Osteoblast (primary cell): Measurements from ENCODE around the gene MANBA. TPM values are rescaled to one million over a fixed set of nuclear protein-coding genes. Genes with fewer than 3 reads are reported as not detected.

Experiments
- DNase-seq: peaks from one replicate; pipeline ENCODE4 v3.0.0; 2011; ENCODE audit warnings: low spot score, mixed read lengths; ENCODE audit not compliant: insufficient read length; ENCODE audit errors: missing footprints
- H2AFZ ChIP-seq: 2 replicates; pipeline ENCODE4 v1.6.0; 2011; ENCODE audit warnings: mild to moderate bottlenecking, low read length
- H3K27ac ChIP-seq: 2 replicates; pipeline ENCODE4 v1.5.1; 2011; ENCODE audit warnings: mild to moderate bottlenecking, low read depth, low read length, moderate library complexity
- H3K27me3 ChIP-seq: 2 replicates; pipeline ENCODE4 v1.6.0; 2012; ENCODE audit warnings: mild to moderate bottlenecking, control low read depth, inconsistent platforms, low read length, moderate library complexity; ENCODE audit not compliant: insufficient read depth
- H3K36me3 ChIP-seq: 2 replicates; pipeline ENCODE4 v1.5.1; 2011; ENCODE audit warnings: mild to moderate bottlenecking, low read length, control low read depth, moderate library complexity; ENCODE audit not compliant: insufficient read depth
- H3K4me1 ChIP-seq: 2 replicates; pipeline ENCODE4 v1.5.1; 2011; ENCODE audit warnings: mild to moderate bottlenecking, low read length, control low read depth, moderate library complexity; ENCODE audit not compliant: insufficient read depth
- H3K4me2 ChIP-seq: 2 replicates; pipeline ENCODE4 v1.6.0; 2011; ENCODE audit warnings: mild to moderate bottlenecking, low read length; ENCODE audit not compliant: insufficient read depth
- H3K4me3 ChIP-seq: fragments of 200-600 bp; sonication (generic); 3 replicates; pipeline ENCODE4 v1.5.1; 2012; ENCODE audit warnings: mild to moderate bottlenecking, low read length, inconsistent platforms; ENCODE audit not compliant: insufficient read depth
- H3K79me2 ChIP-seq: 2 replicates; pipeline ENCODE4 v1.6.0; 2012; ENCODE audit warnings: mild to moderate bottlenecking, low read length, control low read depth, inconsistent platforms; ENCODE audit not compliant: insufficient read depth
- H3K9me3 ChIP-seq: 2 replicates; pipeline ENCODE4 v1.5.1; 2011; ENCODE audit warnings: low read depth, low read length, control low read depth
- H4K20me1 ChIP-seq: 2 replicates; pipeline ENCODE4 v1.6.0; 2012; ENCODE audit warnings: mild to moderate bottlenecking, low read length, control low read depth; ENCODE audit not compliant: insufficient read depth
- CTCF ChIP-seq: IDR thresholded peaks from 2 replicates; pipeline ENCODE4 v1.5.1; 2011; ENCODE audit warnings: mild to moderate bottlenecking, low read depth, low read length, moderate library complexity; ENCODE audit errors: extremely low read depth
- total RNA-seq: library from RNA; depleted of rRNA; stranded (reverse); fragments of >200 nt; gene quantifications from 2 replicates; pipeline ENCODE4 v1.2.3, GENCODE V29; 2012

Gene MANBA
- total RNA-seq, 1 donor: 64.1 TPM

DNA sequence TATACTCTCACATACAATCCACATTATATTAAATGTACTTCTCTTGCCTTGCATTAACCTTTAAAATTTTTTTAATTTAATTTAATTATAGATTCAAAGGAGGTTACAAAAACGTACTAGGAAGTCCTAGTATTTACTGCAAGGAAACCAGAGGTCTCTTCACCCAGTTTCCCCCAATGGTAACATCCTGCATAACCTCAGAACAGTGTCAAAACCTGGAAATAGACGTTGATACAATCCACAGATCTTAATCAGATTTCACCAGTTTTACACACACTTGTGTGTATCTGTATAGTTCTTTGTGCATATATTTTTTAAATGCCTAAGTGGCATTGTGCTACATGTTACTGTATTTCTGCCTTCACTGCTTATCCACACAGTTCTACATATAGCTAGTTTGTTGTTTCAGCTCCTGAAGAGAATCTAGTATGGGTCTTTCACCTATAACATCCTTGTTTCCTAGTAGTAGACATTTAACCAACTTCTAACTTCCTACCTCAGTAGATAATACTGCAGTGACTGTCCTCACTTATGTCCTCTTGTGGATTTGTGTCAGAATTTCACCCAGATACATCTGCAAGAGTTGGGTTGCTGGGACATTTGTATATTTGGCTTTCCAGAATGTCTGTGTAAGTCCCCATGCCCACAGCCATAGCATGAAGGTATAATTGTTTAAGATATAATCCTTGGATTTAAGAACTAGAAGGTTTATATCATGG lies 156.4 kb downstream of the MANBA start:
- Histone ChIP-seq H3K4me3 (no peak overlapping the region), H3K36me3 (peaks cover 41% of the 10 kb centered on the region), H2AFZ (no peak overlapping the region), H3K27ac (no peak overlapping the region), H3K9me3 (no peaks in the 10 kb centered on the region), H4K20me1 (no peaks in the 10 kb centered on the region), H3K79me2 (no peaks in the 10 kb centered on the region), H3K4me1 (peaks cover 5% of the 10 kb centered on the region), H3K4me2 (no peak overlapping the region), H3K27me3 (no peaks in the 10 kb centered on the region)
- TF ChIP-seq CTCF: no peak
- no peak for DNase-seq

- no peak for TF ChIP-seq CTCF
- Histone ChIP-seq H3K4me2 (no peak overlapping the region), H3K4me1 (peaks cover 12% of the 10 kb centered on the region), H2AFZ (no peak overlapping the region), H3K9me3 (no peaks in the 10 kb centered on the region), H3K27me3 (no peaks in the 10 kb centered on the region), H4K20me1 (no peaks in the 10 kb centered on the region), H3K36me3 (peaks cover 27% of the 10 kb centered on the region), H3K4me3 (no peak overlapping the region), H3K27ac (no peak overlapping the region), H3K79me2 (no peaks in the 10 kb centered on the region)
- no peak for DNase-seq
Measured at GRCh38 chr4:102601586-102602227, 159.1 kb downstream of the MANBA start.

- Histone ChIP-seq H3K27me3 (no peaks in the 10 kb centered on the region), H3K36me3 (peaks cover 24% of the 10 kb centered on the region), H2AFZ (no peak overlapping the region), H3K4me3 (no peak overlapping the region), H3K9me3 (no peaks in the 10 kb centered on the region), H3K4me2 (no peak overlapping the region), H3K79me2 (no peaks in the 10 kb centered on the region), H4K20me1 (no peaks in the 10 kb centered on the region), H3K4me1 (peaks cover 12% of the 10 kb centered on the region), H3K27ac (no peak overlapping the region)
- no peak for TF ChIP-seq CTCF
- DNase-seq: no peak
Measured at GRCh38 chr4:102600689-102601088, 160.1 kb downstream of the MANBA start.

DNA sequence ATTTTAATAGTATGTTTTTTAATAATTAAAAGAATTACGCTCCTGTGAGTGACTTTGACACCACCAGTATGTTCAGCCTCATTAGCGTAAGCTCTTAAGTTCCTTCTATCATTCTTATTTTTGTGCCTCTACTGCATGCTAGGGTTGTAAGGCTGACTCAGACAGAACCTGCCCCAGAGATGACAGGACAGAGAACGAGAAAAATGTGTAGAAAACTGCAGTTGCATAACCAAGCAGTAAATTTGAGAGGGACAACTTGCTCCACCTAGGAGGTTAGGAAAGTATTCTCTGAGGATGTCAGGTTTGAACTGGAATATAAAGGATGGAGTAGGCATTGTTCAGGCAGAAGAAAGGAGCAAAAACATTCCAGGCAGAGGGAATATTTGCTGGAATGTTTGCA lies 160.9 kb downstream of the MANBA start:
- Histone ChIP-seq H4K20me1 (no peaks in the 10 kb centered on the region), H3K27me3 (no peaks in the 10 kb centered on the region), H3K4me3 (no peak overlapping the region), H3K9me3 (no peaks in the 10 kb centered on the region), H3K36me3 (peaks cover 23% of the 10 kb centered on the region), H2AFZ (no peak overlapping the region), H3K27ac (no peak overlapping the region), H3K79me2 (no peaks in the 10 kb centered on the region), H3K4me1 (peaks cover 12% of the 10 kb centered on the region), H3K4me2 (no peak overlapping the region)
- DNase-seq: no peak
- no peak for TF ChIP-seq CTCF
